ENCODE results near the gene RASGEF1B. TPM values are rescaled to one million over a fixed set of nuclear protein-coding genes. Genes with fewer than 3 reads are reported as not detected.
A peak's percentile ranks its signal among the peaks of the same experiment; 100 is the strongest.

RASGEF1B gene
- total and polyA plus RNA-seq, 8 donors, result 5.4 to 56.8 (median 9.4) TPM

DNA sequence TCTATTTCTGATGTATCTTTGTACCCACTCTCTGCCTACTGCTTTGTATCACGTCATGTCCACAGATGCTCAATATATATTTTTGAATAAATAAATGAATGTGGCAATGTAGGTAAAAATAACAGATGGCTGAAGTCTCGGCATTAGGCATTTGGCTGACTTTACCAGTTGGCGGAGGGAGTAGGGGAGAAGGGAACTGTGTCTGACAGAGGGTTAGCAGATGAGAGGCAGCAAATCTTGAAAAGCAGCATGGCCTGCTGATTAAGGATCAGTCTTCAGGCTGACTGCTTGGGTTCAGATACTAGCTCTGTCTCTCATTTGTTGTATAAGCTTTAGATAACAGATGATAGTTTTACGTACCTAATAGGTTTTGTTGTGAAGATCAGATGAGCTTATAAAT lies 31.9 kb upstream of the RASGEF1B start:
- no peak for TF ChIP-seq POLR2A (IDR thresholded peaks at IDR 0.05)
- TF ChIP-seq, protein P1, sequence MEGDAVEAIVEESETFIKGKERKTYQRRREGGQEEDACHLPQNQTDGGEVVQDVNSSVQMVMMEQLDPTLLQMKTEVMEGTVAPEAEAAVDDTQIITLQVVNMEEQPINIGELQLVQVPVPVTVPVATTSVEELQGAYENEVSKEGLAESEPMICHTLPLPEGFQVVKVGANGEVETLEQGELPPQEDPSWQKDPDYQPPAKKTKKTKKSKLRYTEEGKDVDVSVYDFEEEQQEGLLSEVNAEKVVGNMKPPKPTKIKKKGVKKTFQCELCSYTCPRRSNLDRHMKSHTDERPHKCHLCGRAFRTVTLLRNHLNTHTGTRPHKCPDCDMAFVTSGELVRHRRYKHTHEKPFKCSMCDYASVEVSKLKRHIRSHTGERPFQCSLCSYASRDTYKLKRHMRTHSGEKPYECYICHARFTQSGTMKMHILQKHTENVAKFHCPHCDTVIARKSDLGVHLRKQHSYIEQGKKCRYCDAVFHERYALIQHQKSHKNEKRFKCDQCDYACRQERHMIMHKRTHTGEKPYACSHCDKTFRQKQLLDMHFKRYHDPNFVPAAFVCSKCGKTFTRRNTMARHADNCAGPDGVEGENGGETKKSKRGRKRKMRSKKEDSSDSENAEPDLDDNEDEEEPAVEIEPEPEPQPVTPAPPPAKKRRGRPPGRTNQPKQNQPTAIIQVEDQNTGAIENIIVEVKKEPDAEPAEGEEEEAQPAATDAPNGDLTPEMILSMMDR (IDR thresholded peaks at IDR 0.05), result no peak
- TF ChIP-seq EP300 (IDR thresholded peaks at IDR 0.05), result no peak
- TF ChIP-seq POLR2AphosphoS5 (IDR thresholded peaks at IDR 0.05), result no peak
- Histone ChIP-seq H3K36me3 (no peaks in the 10 kb centered on the region), H3K27me3 (peaks cover 0 to 4% (median 0%) of the 10 kb centered on the region in 3 donors), H3K9me3 (no peaks in the 10 kb centered on the region), H3K4me3 (no peak overlapping the region), H3K4me1 (peaks cover 0 to 11% (median 0%) of the 10 kb centered on the region in 4 donors), H3K27ac (peak overlapping the region in 1 of 5 donors; percentile 74)
- WGBS, 5 donors, result 84 to 96% (median 89%) methylated on average over 4 of the region's 4 CpGs
- no peak for DNase-seq
- intact Hi-C loops (cut with DNase I; ENCODE audit: low total_unique reads), result no loop called here

DNA sequence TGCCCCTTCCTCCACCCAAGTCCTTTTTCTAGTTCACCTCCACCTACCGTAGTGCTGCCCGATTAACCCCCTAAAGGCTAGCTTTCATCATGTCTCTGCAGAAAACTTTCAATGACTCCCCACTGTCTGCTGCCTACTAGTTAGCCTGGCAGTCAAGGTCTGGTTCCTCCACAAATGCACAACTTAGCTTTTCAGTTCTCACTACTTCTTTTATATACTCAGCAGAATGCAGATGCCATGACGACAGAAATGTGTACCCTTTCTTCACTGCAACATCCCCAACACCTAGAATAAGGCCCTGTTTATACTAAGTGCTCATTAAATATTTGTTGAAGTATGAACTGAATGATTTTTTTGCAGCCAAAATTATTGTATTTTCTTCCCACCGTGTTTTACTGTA lies 30.9 kb upstream of the RASGEF1B start:
- H3K4me1 ChIP-seq, result peaks cover 0 to 1% (median 0%) of the 10 kb centered on the region in 4 donors
- no peaks in the 10 kb centered on the region for H3K36me3 ChIP-seq
- no peaks in the 10 kb centered on the region for H3K9me3 ChIP-seq
- DNase-seq, result no peak
- WGBS, 5 donors, result 82 to 88% (median 86%) methylated on average over 4 of the region's 4 CpGs
- intact Hi-C loops (cut with DNase I; ENCODE audit: low total_unique reads), result no loop called here
- no peak for TF ChIP-seq POLR2A (IDR thresholded peaks at IDR 0.05)
- TF ChIP-seq, protein P1 (IDR thresholded peaks at IDR 0.05), result no peak
- TF ChIP-seq EP300 (IDR thresholded peaks at IDR 0.05), result no peak
- TF ChIP-seq POLR2AphosphoS5 (IDR thresholded peaks at IDR 0.05), result no peak
- peaks cover 0 to 4% (median 0%) of the 10 kb centered on the region in 3 donors for H3K27me3 ChIP-seq
- H3K4me3 ChIP-seq, result no peak overlapping the region
- no peak overlapping the region for H3K27ac ChIP-seq

DNA sequence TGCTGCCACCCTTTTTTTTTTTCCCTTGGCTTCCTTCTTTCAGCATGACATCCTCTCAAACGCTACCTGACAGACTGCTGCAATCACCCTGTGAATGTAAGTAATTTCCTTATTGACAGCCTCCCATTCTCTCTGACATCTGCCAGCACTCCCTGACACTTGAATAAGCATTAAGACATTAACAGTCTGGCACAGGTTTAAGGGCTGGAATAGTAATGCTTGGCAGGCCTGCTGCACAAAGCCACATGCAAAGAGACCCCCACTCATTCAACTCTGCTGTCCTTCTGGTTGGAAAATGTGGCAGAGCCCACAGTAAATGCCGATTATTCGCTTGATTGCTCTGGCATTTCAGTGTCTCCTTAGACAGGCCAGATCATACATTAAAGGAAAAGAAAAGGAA lies 28.1 kb upstream of the RASGEF1B start:
- TF ChIP-seq EP300 (IDR thresholded peaks at IDR 0.05) (no peak), POLR2AphosphoS5 (IDR thresholded peaks at IDR 0.05) (no peak), POLR2A (IDR thresholded peaks at IDR 0.05) (no peak)
- TF ChIP-seq, protein P1 (IDR thresholded peaks at IDR 0.05), result no peak
- no peak overlapping the region for H3K27ac ChIP-seq
- DNase-seq, result peak in 1 of 2 donors; percentile 20
- intact Hi-C loops (cut with DNase I; ENCODE audit: low total_unique reads), result no loop called here
- H3K27me3 ChIP-seq, result no peaks in the 10 kb centered on the region
- H3K9me3 ChIP-seq, result no peaks in the 10 kb centered on the region
- H3K4me3 ChIP-seq, result no peak overlapping the region
- no peaks in the 10 kb centered on the region for H3K36me3 ChIP-seq
- WGBS, 5 donors, result 55 to 79% (median 74%) methylated on average over 3 of the region's 3 CpGs
- H3K4me1 ChIP-seq, result no peaks in the 10 kb centered on the region

DNA sequence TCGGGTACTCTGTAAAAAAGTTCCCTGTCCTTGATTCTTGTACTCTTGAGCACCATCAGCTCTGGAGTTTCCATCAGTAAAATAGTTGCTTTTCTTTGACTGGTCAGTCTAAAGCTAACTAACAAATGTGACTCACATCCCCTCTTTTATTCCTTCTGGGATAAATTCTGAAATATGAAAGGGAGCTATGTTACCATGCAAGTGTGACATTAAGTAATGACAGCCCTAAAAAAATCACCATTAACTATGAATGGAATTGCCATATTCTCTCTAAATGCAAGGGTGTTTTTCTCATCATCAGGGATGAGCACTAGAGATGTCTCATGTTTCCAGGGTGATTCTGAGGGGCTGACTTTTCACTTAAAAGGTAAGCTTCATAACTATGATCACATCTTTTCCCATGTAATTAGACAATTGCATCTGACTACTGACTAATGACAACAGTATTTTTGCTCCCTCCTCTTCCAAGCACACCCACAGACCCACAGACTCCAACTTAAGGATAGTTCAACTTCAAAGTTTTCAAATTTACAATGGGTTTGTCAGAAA lies 26.9 kb upstream of the RASGEF1B start:
- H3K4me1 ChIP-seq, result peaks cover 0 to 8% (median 4%) of the 10 kb centered on the region in 4 donors
- 76 to 94% (median 81%) methylated on average over 1 of the region's 1 CpG for WGBS, 5 donors
- no peaks in the 10 kb centered on the region for H3K36me3 ChIP-seq
- no peak overlapping the region for H3K4me3 ChIP-seq
- TF ChIP-seq POLR2A (IDR thresholded peaks at IDR 0.05) (no peak), EP300 (IDR thresholded peaks at IDR 0.05) (no peak), POLR2AphosphoS5 (IDR thresholded peaks at IDR 0.05) (no peak)
- TF ChIP-seq, protein P1 (IDR thresholded peaks at IDR 0.05), result no peak
- intact Hi-C loops (cut with DNase I; ENCODE audit: low total_unique reads), result no loop called here
- no peak for DNase-seq
- H3K27ac ChIP-seq, result no peak overlapping the region
- H3K27me3 ChIP-seq, result no peaks in the 10 kb centered on the region
- H3K9me3 ChIP-seq, result no peaks in the 10 kb centered on the region
